ENCODE results near the gene COTL1.

DNA sequence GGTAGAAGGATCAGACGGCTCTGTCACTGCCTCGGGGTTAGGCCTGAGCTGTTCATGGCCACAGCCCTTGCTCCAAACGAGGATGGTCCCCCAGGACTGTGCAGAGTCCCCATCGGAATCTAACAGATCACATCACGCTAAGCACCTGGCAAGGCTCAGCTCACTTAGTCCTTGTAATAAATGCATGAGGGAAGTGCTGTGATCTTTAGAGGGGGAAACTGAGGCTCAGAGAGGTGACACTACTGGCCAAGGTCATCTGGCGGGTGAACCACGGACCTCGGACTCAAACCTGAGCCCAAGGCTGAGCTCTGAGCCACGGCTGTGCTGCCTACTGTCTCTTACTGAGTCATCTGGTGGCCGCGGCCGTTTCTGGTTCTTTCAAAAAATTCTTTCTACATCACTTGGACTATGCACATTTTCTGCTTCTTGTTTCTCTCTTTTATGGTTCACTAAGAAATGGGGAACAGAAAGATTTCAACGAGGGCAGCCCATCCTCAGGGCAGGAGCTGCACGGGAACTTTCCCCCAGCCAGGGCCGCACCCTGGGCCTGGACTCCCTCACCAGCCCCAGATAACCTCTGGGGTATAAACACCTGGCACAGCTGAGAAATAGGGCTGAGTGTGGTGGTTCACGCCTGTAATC, 55.6 kb downstream of the COTL1 start:
- TF ChIP-seq, protein P1, sequence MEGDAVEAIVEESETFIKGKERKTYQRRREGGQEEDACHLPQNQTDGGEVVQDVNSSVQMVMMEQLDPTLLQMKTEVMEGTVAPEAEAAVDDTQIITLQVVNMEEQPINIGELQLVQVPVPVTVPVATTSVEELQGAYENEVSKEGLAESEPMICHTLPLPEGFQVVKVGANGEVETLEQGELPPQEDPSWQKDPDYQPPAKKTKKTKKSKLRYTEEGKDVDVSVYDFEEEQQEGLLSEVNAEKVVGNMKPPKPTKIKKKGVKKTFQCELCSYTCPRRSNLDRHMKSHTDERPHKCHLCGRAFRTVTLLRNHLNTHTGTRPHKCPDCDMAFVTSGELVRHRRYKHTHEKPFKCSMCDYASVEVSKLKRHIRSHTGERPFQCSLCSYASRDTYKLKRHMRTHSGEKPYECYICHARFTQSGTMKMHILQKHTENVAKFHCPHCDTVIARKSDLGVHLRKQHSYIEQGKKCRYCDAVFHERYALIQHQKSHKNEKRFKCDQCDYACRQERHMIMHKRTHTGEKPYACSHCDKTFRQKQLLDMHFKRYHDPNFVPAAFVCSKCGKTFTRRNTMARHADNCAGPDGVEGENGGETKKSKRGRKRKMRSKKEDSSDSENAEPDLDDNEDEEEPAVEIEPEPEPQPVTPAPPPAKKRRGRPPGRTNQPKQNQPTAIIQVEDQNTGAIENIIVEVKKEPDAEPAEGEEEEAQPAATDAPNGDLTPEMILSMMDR (conservative IDR thresholded peaks at IDR 0.05; ENCODE audit: low read depth, low read length) = no peak
- TF ChIP-seq EZH2 (IDR thresholded peaks at IDR 0.05; ENCODE audit: borderline replicate concordance, low read depth, low read length, poor library complexity, severe bottlenecking) = no peak
